HL-60 (cell line): ENCODE measurements around the gene BLOC1S1.

Experiments used
- DNase-seq, 2 experiments: peaks; one replicate each; pipeline ENCODE4 v3.0.0-alpha.2; 2010 to 2020; ENCODE audit warnings: low read depth in 1 of 2, low spot score in 1 of 2
- H3K27ac ChIP-seq: fragments of 250-450 bp; sonication (Bioruptor Pico); replicated peaks from 2 replicates; pipeline ENCODE4 v1.5.1; 2020; ENCODE audit warnings: mild to moderate bottlenecking, moderate library complexity
- H3K27me3 ChIP-seq: fragments of 250-450 bp; sonication (Bioruptor Pico); 2 replicates; pipeline ENCODE4 v1.5.1; 2021; ENCODE audit warnings: mild to moderate bottlenecking, moderate library complexity; ENCODE audit not compliant: insufficient read depth, poor library complexity, severe bottlenecking
- H3K4me3 ChIP-seq: replicated peaks from 2 replicates; pipeline ENCODE4 v1.5.1; 2011; ENCODE audit warnings: mild to moderate bottlenecking, control low read depth, low read length; ENCODE audit not compliant: insufficient read depth
- CTCF ChIP-seq: IDR thresholded peaks from one replicate; pipeline ENCODE4 v1.5.1; 2011; ENCODE audit warnings: low read length, control low read depth, inconsistent platforms; ENCODE audit not compliant: insufficient read depth
- GABPA ChIP-seq: IDR thresholded peaks from 2 replicates; pipeline ENCODE4 v1.6.1; 2012; ENCODE audit warnings: low read depth
- POLR2AphosphoS5 ChIP-seq: IDR thresholded peaks from 2 replicates; pipeline ENCODE4 v1.6.1; 2012; ENCODE audit warnings: low read depth
- SPI1 ChIP-seq: IDR thresholded peaks from 2 replicates; pipeline ENCODE4 v1.6.1; 2012; ENCODE audit warnings: low read depth, mild to moderate bottlenecking, borderline replicate concordance
- TF ChIP-seq, protein P1 (sequence below): IDR thresholded peaks from 2 replicates; pipeline ENCODE4 v1.6.1; 2012; ENCODE audit warnings: low read depth; ENCODE audit not compliant: insufficient replicate concordance

Gene BLOC1S1

DNA sequence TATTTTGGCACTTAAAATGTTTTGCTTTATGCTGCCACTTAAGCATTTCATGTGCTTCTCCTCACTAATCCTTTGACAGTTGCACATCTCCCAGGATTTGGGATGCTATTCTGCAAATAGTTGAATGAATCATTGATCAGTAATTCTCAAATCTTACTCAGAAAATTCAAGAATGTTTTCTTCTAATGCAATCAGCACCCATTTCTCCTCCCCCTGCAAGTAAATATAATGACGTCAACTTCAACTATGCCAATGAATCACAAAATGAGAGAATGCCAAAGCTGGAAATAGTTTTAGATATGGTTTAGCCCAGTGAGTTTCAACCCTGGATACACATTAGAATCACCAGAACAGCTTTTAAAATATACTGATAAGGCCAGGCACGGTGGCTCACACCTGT is 2.1 kb upstream of the BLOC1S1 start:
- TF ChIP-seq, protein P1, sequence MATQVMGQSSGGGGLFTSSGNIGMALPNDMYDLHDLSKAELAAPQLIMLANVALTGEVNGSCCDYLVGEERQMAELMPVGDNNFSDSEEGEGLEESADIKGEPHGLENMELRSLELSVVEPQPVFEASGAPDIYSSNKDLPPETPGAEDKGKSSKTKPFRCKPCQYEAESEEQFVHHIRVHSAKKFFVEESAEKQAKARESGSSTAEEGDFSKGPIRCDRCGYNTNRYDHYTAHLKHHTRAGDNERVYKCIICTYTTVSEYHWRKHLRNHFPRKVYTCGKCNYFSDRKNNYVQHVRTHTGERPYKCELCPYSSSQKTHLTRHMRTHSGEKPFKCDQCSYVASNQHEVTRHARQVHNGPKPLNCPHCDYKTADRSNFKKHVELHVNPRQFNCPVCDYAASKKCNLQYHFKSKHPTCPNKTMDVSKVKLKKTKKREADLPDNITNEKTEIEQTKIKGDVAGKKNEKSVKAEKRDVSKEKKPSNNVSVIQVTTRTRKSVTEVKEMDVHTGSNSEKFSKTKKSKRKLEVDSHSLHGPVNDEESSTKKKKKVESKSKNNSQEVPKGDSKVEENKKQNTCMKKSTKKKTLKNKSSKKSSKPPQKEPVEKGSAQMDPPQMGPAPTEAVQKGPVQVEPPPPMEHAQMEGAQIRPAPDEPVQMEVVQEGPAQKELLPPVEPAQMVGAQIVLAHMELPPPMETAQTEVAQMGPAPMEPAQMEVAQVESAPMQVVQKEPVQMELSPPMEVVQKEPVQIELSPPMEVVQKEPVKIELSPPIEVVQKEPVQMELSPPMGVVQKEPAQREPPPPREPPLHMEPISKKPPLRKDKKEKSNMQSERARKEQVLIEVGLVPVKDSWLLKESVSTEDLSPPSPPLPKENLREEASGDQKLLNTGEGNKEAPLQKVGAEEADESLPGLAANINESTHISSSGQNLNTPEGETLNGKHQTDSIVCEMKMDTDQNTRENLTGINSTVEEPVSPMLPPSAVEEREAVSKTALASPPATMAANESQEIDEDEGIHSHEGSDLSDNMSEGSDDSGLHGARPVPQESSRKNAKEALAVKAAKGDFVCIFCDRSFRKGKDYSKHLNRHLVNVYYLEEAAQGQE: no peak
- TF ChIP-seq POLR2AphosphoS5 (no peak), GABPA (no peak), SPI1 (no peak), CTCF (no peak)
- no peak for DNase-seq
- Histone ChIP-seq H3K27ac (no peak overlapping the region), H3K4me3 (no peak overlapping the region), H3K27me3 (no peaks in the 10 kb centered on the region)

- Histone ChIP-seq H3K4me3 (peak overlapping the region; percentile 82), H3K27ac (peak overlapping the region; percentile 97), H3K27me3 (no peaks in the 10 kb centered on the region)
- TF ChIP-seq, protein P1: no peak
- TF ChIP-seq POLR2AphosphoS5: no peak
- no peak for DNase-seq
Observed at GRCh38 chr12:55715169-55715764, 579 bp upstream of the BLOC1S1 start.

DNA sequence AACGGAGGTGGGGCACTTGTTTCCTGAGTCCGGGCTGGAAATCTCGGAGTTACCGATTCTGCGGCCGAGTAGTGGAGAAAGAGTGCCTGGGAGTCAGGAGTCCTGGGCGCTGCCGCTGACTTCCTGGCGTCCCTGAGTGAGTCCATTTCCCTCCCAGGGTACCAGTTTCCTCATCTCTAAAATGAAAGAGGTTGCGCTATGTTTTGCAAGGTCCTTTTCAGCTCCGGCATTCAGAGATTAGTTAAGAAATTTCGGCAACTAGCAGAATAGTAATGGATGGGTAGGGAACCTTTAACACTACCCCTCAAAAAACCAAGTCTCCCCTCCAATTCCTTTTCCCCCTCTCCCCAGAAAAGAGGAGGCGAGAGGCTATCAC is 724 bp downstream of the BLOC1S1 start:
- DNase-seq: no peak
- H3K27ac ChIP-seq: peak overlapping the region; percentile 97
- TF ChIP-seq SPI1: peak; percentile 40; the same call in 1 of the 2 replicates
- TF ChIP-seq, protein P1: no peak

DNA sequence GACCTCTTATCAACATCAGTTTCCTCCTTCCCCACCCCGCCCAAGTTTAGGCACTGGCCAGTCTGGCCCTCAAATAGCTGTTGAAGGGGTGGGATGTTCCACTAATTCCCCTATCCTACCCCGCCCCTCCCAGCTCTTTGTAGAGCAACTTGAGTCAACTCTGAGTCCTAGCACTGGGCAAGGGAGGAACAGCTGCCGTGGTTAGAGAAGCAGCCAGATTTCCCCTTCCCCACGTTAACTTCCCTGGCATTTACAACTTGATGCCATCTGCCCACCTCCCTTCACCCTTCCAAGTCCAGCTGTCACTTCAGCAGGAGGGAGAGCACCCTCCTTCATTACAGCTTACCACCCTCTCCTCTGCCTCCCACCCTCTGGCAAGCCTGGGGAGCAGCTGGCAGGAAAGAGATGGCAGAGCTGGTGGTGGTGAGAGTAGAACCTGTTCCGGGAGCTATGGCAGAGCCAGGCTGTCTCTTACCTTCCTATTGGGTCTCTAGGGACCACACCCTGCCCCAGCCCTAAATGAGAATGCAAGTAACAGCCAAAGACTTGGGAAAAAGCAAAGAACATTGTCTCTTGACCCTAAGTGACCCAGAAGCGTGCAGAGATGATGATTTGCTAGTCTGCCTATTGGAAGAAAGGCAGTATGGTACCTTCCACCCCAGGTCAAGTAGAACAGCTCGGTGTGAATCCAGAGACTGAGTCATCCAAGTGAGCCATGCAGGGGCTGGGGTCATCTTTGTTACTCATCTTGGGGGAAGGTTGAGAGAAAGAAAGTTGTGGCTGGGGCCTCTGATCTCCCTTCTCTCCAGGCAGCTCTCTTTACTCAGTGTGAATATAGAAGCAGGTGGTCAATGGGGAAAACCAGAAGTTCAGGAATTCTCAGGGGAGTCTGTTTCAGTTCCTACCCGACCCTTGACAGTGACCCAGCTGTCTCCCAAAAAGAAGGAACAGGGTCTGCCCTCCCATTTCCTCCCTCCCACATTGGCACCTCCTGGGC is 1.5 kb downstream of the BLOC1S1 start:
- TF ChIP-seq CTCF: no peak
- no peak for TF ChIP-seq POLR2AphosphoS5
- TF ChIP-seq, protein P1: no peak
- no peak for TF ChIP-seq SPI1
- no peak for TF ChIP-seq GABPA
- peak overlapping the region; percentile 82 for H3K4me3 ChIP-seq
- no peak overlapping the region; the same call in 1 of the 2 replicates for H3K27ac ChIP-seq
- no peak for DNase-seq
- no peaks in the 10 kb centered on the region for H3K27me3 ChIP-seq

More for the DNA sequence above, 724 bp downstream of the BLOC1S1 start:
- peak overlapping the region; percentile 82 for H3K4me3 ChIP-seq
- no peaks in the 10 kb centered on the region for H3K27me3 ChIP-seq
